ENCODE measurements around the gene PALM2AKAP2. TPM values are rescaled to one million over a fixed set of nuclear protein-coding genes. Genes with fewer than 3 reads are reported as not detected.

The PALM2AKAP2 gene
- total RNA-seq, 1 experiment from 2014 or later: not detected

- Mint-ChIP-seq H3K36me3 (ENCODE audit: insufficient read depth, unreplicated experiment) (peaks cover 7% of the 10 kb centered on the region), H3K4me3 (ENCODE audit: low read depth, unreplicated experiment) (no peak overlapping the region), H3K9me3 (ENCODE audit: low read depth, unreplicated experiment) (no peaks in the 10 kb centered on the region), H3K4me1 (ENCODE audit: low read depth, unreplicated experiment) (no peaks in the 10 kb centered on the region), H3K27ac (ENCODE audit: unreplicated experiment) (no peak overlapping the region), H3K27me3 (ENCODE audit: unreplicated experiment) (no peaks in the 10 kb centered on the region)
- DNase-seq: no peak
- BruUV-seq (replicated peaks): no TSS peak
- TF ChIP-seq, protein P1, sequence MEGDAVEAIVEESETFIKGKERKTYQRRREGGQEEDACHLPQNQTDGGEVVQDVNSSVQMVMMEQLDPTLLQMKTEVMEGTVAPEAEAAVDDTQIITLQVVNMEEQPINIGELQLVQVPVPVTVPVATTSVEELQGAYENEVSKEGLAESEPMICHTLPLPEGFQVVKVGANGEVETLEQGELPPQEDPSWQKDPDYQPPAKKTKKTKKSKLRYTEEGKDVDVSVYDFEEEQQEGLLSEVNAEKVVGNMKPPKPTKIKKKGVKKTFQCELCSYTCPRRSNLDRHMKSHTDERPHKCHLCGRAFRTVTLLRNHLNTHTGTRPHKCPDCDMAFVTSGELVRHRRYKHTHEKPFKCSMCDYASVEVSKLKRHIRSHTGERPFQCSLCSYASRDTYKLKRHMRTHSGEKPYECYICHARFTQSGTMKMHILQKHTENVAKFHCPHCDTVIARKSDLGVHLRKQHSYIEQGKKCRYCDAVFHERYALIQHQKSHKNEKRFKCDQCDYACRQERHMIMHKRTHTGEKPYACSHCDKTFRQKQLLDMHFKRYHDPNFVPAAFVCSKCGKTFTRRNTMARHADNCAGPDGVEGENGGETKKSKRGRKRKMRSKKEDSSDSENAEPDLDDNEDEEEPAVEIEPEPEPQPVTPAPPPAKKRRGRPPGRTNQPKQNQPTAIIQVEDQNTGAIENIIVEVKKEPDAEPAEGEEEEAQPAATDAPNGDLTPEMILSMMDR (IDR thresholded peaks at IDR 0.05; ENCODE audit: unreplicated experiment): no peak
- intact Hi-C loops (cut with micrococcal nuclease; ENCODE audit: unreplicated experiment): no loop called here
- CTCF ChIA-PET: no interaction called here
Measured at GRCh38 chr9:109735801-109736200, 44.2 kb upstream of the PALM2AKAP2 start.

GRCh38 chr9:109737295-109737694, 42.7 kb upstream of the PALM2AKAP2 start:
- TF ChIP-seq, protein P1 (IDR thresholded peaks at IDR 0.05; ENCODE audit: unreplicated experiment): no peak
- Mint-ChIP-seq H3K27me3 (ENCODE audit: unreplicated experiment) (no peaks in the 10 kb centered on the region), H3K9me3 (ENCODE audit: low read depth, unreplicated experiment) (no peaks in the 10 kb centered on the region), H3K36me3 (ENCODE audit: insufficient read depth, unreplicated experiment) (peaks cover 7% of the 10 kb centered on the region), H3K27ac (ENCODE audit: unreplicated experiment) (no peak overlapping the region), H3K4me1 (ENCODE audit: low read depth, unreplicated experiment) (no peaks in the 10 kb centered on the region), H3K4me3 (ENCODE audit: low read depth, unreplicated experiment) (no peak overlapping the region)
- DNase-seq: no peak
- intact Hi-C loops (cut with micrococcal nuclease; ENCODE audit: unreplicated experiment): no loop called here
- BruUV-seq (replicated peaks): no TSS peak
- CTCF ChIA-PET: no interaction called here

DNA sequence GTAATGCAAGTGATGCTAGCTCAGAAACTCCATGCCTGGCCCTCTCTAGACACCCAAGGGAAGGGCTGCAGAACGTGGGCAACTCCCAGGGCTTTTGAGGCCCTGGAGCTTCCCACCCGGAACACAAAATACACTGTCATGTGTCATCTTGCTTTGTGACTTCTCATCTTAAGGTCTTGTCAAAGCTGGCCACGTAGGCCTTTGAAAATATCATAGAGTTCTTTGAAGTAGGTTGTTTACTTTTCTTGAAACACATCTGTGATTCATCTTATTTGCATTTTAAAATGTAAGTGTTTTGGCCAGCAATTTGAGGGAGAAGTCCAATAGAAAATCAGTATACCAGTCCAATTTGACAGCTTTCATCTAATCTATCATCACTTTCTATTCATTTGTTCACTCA, 40.2 kb upstream of the PALM2AKAP2 start:
- Mint-ChIP-seq H3K4me1 (ENCODE audit: low read depth, unreplicated experiment) (no peaks in the 10 kb centered on the region), H3K9me3 (ENCODE audit: low read depth, unreplicated experiment) (no peaks in the 10 kb centered on the region), H3K27ac (ENCODE audit: unreplicated experiment) (no peak overlapping the region), H3K27me3 (ENCODE audit: unreplicated experiment) (peaks cover 16% of the 10 kb centered on the region), H3K36me3 (ENCODE audit: insufficient read depth, unreplicated experiment) (no peaks in the 10 kb centered on the region), H3K4me3 (ENCODE audit: low read depth, unreplicated experiment) (no peak overlapping the region)
- CTCF ChIA-PET: no interaction called here
- DNase-seq: no peak
- BruUV-seq (replicated peaks): no TSS peak
- TF ChIP-seq, protein P1 (IDR thresholded peaks at IDR 0.05; ENCODE audit: unreplicated experiment): no peak
- intact Hi-C loops (cut with micrococcal nuclease; ENCODE audit: unreplicated experiment): no loop called here

DNA sequence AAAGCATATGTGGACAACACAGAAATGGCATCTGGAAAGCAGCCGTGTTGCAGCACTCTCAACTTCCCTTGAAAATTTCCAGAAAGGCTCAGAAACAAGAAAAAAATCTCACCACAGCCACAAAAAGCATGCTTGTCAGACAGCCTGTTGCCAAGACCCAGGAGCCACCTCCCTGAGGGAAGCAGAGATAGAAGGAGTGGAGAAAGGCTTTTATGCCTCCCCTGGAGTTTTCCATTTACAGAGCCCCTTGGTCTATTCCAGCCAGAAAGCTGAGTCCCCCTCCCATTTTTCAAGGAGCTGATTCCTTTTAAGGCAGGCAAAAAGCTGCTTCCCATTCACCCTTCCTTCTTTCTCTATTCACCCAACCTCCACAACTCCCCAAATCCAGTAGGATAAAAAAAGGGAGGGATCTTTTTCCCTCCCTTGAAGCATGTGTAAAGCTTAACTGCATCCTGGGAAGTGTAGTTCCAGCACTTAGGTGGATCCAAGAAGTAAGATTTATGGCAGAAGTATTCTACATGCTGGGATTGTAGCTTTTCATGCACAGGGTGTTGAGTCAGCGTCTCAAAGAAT, 37.1 kb upstream of the PALM2AKAP2 start:
- Mint-ChIP-seq H3K9me3 (ENCODE audit: low read depth, unreplicated experiment) (no peaks in the 10 kb centered on the region), H3K4me1 (ENCODE audit: low read depth, unreplicated experiment) (no peaks in the 10 kb centered on the region), H3K27ac (ENCODE audit: unreplicated experiment) (no peak overlapping the region), H3K4me3 (ENCODE audit: low read depth, unreplicated experiment) (no peak overlapping the region), H3K27me3 (ENCODE audit: unreplicated experiment) (peaks cover 23% of the 10 kb centered on the region), H3K36me3 (ENCODE audit: insufficient read depth, unreplicated experiment) (no peaks in the 10 kb centered on the region)
- no peak for DNase-seq
- no TSS peak for BruUV-seq (replicated peaks)
- CTCF ChIA-PET: no interaction called here
- TF ChIP-seq, protein P1 (IDR thresholded peaks at IDR 0.05; ENCODE audit: unreplicated experiment): no peak
- intact Hi-C loops (cut with micrococcal nuclease; ENCODE audit: unreplicated experiment): no loop called here

Data from Calu3 (cell line).